Naive thymus-derived CD4-positive, alpha-beta T cell (primary cell): Measurements from ENCODE around the gene DEFB112. TPM values are rescaled to one million over a fixed set of nuclear protein-coding genes. Genes with fewer than 3 reads are reported as not detected.

Experiments used
- ATAC-seq: fragments of 150-1000 bp; cut with Tn5 transposase; 2 replicates; pipeline ENCODE4 v1.10.0; 2021; ENCODE audit warnings: mild to moderate bottlenecking, moderate library complexity
- CTCF ChIA-PET: fragments of 350-600 bp; sonication (Branson Sonifier 250); formaldehyde crosslinking; loops from one replicate; lab custom pipeline; 2021; ENCODE audit warnings: antibody characterized with exemption; lab: Charles Lee
- POLR2A ChIA-PET: fragments of 350-600 bp; sonication (Branson Sonifier 250); formaldehyde crosslinking; loops from one replicate; lab custom pipeline; 2021; ENCODE audit warnings: antibody characterized with exemption, inconsistent platforms; lab: Charles Lee
- DNase-seq, 9 donors: peaks; one replicate each; pipeline versions ENCODE4 v3.0.0 to v3.0.0-alpha.2; 2020 to 2022; ENCODE audit warnings: mixed read lengths in 1 of 9
- H3K27ac ChIP-seq: one replicate; pipeline ENCODE4 v1.7.0; 2013; ENCODE audit warnings: mild to moderate bottlenecking, low read depth, low read length, moderate library complexity
- H3K27me3 ChIP-seq, 2 donors: one replicate each; pipeline ENCODE4 v1.7.0; 2013; ENCODE audit warnings: low read length in 2 of 2, mild to moderate bottlenecking in 2 of 2, moderate library complexity in 2 of 2; ENCODE audit not compliant: control insufficient read depth in 2 of 2, insufficient read depth in 2 of 2
- H3K36me3 ChIP-seq, 3 experiments: 1 replicate in 2 of 3; 2 replicates in 1 of 3; pipeline ENCODE4 v1.7.0; 2013; ENCODE audit warnings: low read length in 3 of 3, mild to moderate bottlenecking in 3 of 3, moderate library complexity in 1 of 3; ENCODE audit not compliant: insufficient read depth in 3 of 3, control insufficient read depth in 2 of 3
- H3K4me1 ChIP-seq, 2 donors: one replicate each; pipeline ENCODE4 v1.7.0; 2013; ENCODE audit warnings: low read length in 2 of 2, mild to moderate bottlenecking in 2 of 2, moderate library complexity in 1 of 2; ENCODE audit not compliant: control insufficient read depth in 2 of 2, insufficient read depth in 2 of 2
- H3K4me3 ChIP-seq: 2 replicates; pipeline ENCODE4 v1.7.0; 2013; ENCODE audit warnings: mild to moderate bottlenecking, low read length
- H3K9me3 ChIP-seq, 3 experiments: 1 replicate in 2 of 3; 2 replicates in 1 of 3; pipeline ENCODE4 v1.7.0; 2013; ENCODE audit warnings: low read length in 3 of 3; ENCODE audit not compliant: control insufficient read depth in 2 of 3
- H3K27ac Mint-ChIP-seq, 9 donors: one replicate each; pipeline ENCODE4 v1.8.0; 2020 to 2022; ENCODE audit warnings: mixed read lengths in 9 of 9, mild to moderate bottlenecking in 8 of 9, moderate library complexity in 5 of 9, inconsistent platforms in 2 of 9
- H3K27me3 Mint-ChIP-seq, 5 donors: one replicate each; pipeline ENCODE4 v1.8.0; 2021 to 2022; ENCODE audit warnings: mixed read lengths in 5 of 5, mild to moderate bottlenecking in 1 of 5
- H3K36me3 Mint-ChIP-seq, 5 donors: one replicate each; pipeline ENCODE4 v1.8.0; 2020 to 2022; ENCODE audit warnings: mixed read lengths in 5 of 5, mild to moderate bottlenecking in 3 of 5, inconsistent platforms in 1 of 5
- H3K4me1 Mint-ChIP-seq, 7 donors: one replicate each; pipeline ENCODE4 v1.8.0; 2020 to 2022; ENCODE audit warnings: mixed read lengths in 7 of 7, mild to moderate bottlenecking in 3 of 7, inconsistent platforms in 1 of 7
- H3K4me3 Mint-ChIP-seq, 10 donors: one replicate each; pipeline ENCODE4 v1.8.0; 2020 to 2022; ENCODE audit warnings: mild to moderate bottlenecking in 10 of 10, mixed read lengths in 10 of 10, moderate library complexity in 6 of 10, inconsistent platforms in 2 of 10
- H3K9me3 Mint-ChIP-seq, 11 donors: one replicate each; pipeline ENCODE4 v1.8.0; 2020 to 2022; ENCODE audit warnings: mixed read lengths in 11 of 11, mild to moderate bottlenecking in 4 of 11, inconsistent platforms in 1 of 11, moderate library complexity in 1 of 11
- intact Hi-C, 2 donors: fragments of 100-400 bp; cut with micrococcal nuclease; formaldehyde crosslinking; loops; one replicate each; pipeline ENCODE4 v1.15.1; 2023
- polyA plus RNA-seq, 2 donors: library from polyadenylated mRNA; unstranded; fragments of 300-500 nt; fragmentation: Illumina TruSeq; gene quantifications; one replicate each; pipeline ENCODE4 v1.2.3, GENCODE V29; 2021
- total RNA-seq, 6 experiments: library from RNA in 5 of 6; stranded (reverse) in 5 of 6; gene quantifications; 1 replicate in 5 of 6; 2 replicates in 1 of 6; pipeline ENCODE4 v1.2.3 and lab custom pipeline; 2021 to 2026

DEFB112 gene
- total and polyA plus RNA-seq, 7 experiments from 2014 or later, result not detected

DNA sequence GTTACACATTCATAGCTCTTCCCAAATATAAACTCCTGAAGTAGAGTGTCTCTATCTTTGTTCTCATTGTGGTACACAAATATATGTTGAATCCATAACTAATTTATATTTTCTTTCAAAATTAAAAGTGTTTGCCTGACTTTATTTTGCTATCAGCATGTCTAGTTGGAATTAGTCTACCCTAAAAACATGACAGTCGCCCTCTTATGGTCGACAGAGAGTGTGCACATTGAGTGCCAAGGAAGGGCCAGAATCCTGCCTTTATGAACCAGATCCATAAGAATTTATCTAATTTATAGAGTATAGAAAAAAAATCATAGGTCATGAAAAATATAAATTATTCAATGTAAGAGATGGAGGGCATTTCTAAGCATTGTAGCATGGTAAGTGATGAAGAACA, 12.3 kb upstream of the DEFB112 start:
- POLR2A ChIA-PET, result no interaction called here
- Mint-ChIP-seq H3K9me3 (peaks cover 0 to 19% (median 2%) of the 10 kb centered on the region in 11 donors), H3K27me3 (no peaks in the 10 kb centered on the region), H3K4me3 (no peak overlapping the region), H3K36me3 (no peaks in the 10 kb centered on the region), H3K4me1 (no peaks in the 10 kb centered on the region), H3K27ac (no peak overlapping the region)
- Histone ChIP-seq H3K27me3 (no peaks in the 10 kb centered on the region), H3K36me3 (no peaks in the 10 kb centered on the region), H3K27ac (no peak overlapping the region), H3K4me1 (no peaks in the 10 kb centered on the region), H3K9me3 (no peaks in the 10 kb centered on the region), H3K4me3 (no peak overlapping the region)
- no peak for DNase-seq
- CTCF ChIA-PET, result no interaction called here
- intact Hi-C loops, result no loop called here
- ATAC-seq, result no peak

DNA sequence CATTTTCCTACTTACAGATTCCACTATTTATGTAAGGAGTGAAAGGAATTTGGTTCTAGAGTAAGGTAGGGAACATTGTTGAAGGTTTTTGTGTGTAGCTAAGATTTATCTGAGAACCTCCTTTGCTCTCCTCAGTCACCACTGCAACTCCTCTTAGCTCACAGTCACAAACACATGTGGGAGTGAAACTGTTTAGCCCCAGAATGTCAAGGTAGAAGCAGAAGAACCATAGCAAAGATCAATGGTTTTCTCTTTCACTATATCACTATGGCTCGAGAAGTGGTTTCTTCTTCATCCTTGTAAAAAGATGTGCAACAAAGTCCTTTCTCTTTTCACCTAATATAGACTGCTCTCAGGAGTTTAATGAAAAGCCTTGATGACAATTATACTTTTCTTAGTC, 6.5 kb upstream of the DEFB112 start:
- Mint-ChIP-seq H3K36me3 (no peaks in the 10 kb centered on the region), H3K27me3 (no peaks in the 10 kb centered on the region), H3K9me3 (peaks cover 0 to 6% (median 0%) of the 10 kb centered on the region in 11 donors), H3K4me1 (no peaks in the 10 kb centered on the region), H3K27ac (no peak overlapping the region), H3K4me3 (no peak overlapping the region)
- no peaks in the 10 kb centered on the region for H3K27me3 ChIP-seq
- no peak overlapping the region for H3K4me3 ChIP-seq
- H3K4me1 ChIP-seq, result no peaks in the 10 kb centered on the region
- intact Hi-C loops, result no loop called here
- ChIA-PET POLR2A (no interaction called here), CTCF (no interaction called here)
- no peak overlapping the region for H3K27ac ChIP-seq
- no peak for ATAC-seq
- no peaks in the 10 kb centered on the region for H3K9me3 ChIP-seq
- DNase-seq, result no peak
- no peaks in the 10 kb centered on the region for H3K36me3 ChIP-seq

DNA sequence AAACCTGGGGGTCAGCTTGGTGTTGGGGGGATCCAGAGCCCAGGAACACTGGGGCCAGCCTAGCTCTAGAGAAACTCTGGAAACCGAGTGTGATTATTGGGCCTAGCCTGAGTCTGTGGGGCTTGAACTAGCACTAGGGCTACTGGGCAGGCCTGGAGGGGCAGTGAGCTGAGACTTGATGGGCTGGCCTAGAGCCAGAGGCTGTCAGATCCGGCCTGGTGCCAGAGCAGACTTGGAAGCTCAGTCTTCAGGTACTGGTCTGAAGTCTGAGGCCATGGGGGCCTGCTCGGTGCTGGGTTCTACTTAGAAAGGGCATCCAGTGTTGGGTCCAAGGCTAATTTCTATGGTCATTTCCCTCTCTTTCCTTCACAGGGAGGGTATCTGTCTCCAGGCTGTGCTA, 2.7 kb downstream of the DEFB112 start:
- ATAC-seq, result no peak
- Mint-ChIP-seq H3K4me3 (no peak overlapping the region), H3K27me3 (no peaks in the 10 kb centered on the region), H3K27ac (no peak overlapping the region), H3K9me3 (no peaks in the 10 kb centered on the region), H3K4me1 (no peaks in the 10 kb centered on the region), H3K36me3 (no peaks in the 10 kb centered on the region)
- no peak for DNase-seq
- intact Hi-C loops, result no loop called here
- CTCF ChIA-PET, result no interaction called here
- H3K4me1 ChIP-seq, result no peaks in the 10 kb centered on the region
- H3K27ac ChIP-seq, result no peak overlapping the region
- no peak overlapping the region for H3K4me3 ChIP-seq
- no peaks in the 10 kb centered on the region for H3K9me3 ChIP-seq
- H3K36me3 ChIP-seq, result no peaks in the 10 kb centered on the region
- H3K27me3 ChIP-seq, result no peaks in the 10 kb centered on the region
- POLR2A ChIA-PET, result no interaction called here

DNA sequence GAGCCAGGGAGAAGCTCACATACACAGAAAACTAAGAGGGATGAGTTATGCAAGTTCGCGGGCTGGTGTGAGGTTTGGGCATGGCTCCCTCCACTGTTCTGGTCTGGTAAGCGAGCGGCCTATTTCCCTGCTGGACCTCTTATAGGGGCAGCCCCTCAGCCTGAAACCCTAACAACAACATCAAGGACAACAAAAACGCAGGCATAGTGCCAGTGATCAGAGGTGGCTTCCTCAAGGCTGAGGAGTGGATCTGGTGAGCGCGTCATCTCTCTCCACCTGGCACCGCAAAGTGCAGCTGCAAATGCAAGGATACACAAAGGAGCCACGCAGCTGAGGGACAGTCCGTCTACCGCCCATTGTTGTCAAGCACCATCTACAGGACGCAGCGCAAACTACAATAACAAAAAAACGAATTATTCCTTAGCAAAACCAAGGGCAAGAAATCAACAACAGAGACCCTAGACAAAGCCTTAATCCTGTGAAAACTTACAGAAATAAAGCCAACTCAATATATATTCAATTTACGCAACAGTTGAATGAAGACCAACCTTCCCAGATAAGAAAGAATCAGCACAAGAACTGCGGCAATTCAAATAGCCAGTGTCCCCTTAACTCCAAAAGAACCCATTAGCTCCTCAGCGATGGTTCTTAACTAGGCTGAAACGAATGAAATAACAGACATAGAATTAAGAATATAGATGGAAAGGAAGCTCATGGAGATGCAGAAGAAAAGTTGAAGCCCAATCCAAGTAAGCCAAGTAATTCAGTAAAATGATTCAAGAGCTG, 18.8 kb downstream of the DEFB112 start:
- ATAC-seq (no peak), DNase-seq (no peak)
- H3K36me3 ChIP-seq, result no peaks in the 10 kb centered on the region
- no peak overlapping the region for H3K4me3 Mint-ChIP-seq
- ChIA-PET POLR2A (no interaction called here), CTCF (no interaction called here)
- no peaks in the 10 kb centered on the region for H3K27me3 Mint-ChIP-seq
- peaks cover 0 to 4% (median 0%) of the 10 kb centered on the region in 5 donors for H3K36me3 Mint-ChIP-seq
- H3K4me3 ChIP-seq, result no peak overlapping the region
- intact Hi-C loops, result no loop called here
- no peak overlapping the region for H3K27ac Mint-ChIP-seq
- H3K9me3 ChIP-seq, result no peaks in the 10 kb centered on the region
- H3K4me1 ChIP-seq, result no peaks in the 10 kb centered on the region
- no peak overlapping the region for H3K27ac ChIP-seq
- peaks cover 0 to 31% (median 3%) of the 10 kb centered on the region in 11 donors for H3K9me3 Mint-ChIP-seq
- H3K27me3 ChIP-seq, result no peaks in the 10 kb centered on the region
- H3K4me1 Mint-ChIP-seq, result no peaks in the 10 kb centered on the region

DNA sequence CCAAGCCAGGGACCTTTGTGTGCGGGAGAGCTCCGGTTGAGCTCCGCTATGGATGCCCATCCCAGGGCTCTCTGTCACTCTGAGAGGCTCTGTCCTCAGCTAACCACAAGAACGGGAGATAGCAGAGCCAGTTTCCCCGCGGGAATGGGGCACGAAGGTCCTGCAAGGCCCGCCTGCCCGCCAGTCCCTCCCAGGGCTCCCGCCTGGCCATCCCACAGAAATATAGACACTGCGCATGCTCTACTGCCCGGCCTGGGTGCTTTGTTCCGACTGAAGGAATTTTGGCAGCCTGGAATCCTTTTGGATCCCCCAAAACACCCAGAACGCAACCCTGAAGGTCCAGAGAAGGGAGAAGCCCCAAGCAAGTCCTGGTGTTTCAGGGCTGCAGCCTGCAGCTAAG, 19.4 kb downstream of the DEFB112 start:
- Mint-ChIP-seq H3K36me3 (peaks cover 0 to 4% (median 0%) of the 10 kb centered on the region in 5 donors), H3K27ac (no peak overlapping the region), H3K4me1 (no peaks in the 10 kb centered on the region), H3K27me3 (no peaks in the 10 kb centered on the region), H3K4me3 (no peak overlapping the region), H3K9me3 (peaks cover 0 to 38% (median 3%) of the 10 kb centered on the region in 11 donors)
- ChIA-PET CTCF (no interaction called here), POLR2A (no interaction called here)
- Histone ChIP-seq H3K27ac (no peak overlapping the region), H3K4me1 (no peaks in the 10 kb centered on the region), H3K4me3 (no peak overlapping the region), H3K36me3 (no peaks in the 10 kb centered on the region), H3K27me3 (no peaks in the 10 kb centered on the region), H3K9me3 (no peaks in the 10 kb centered on the region)
- DNase-seq (no peak), ATAC-seq (no peak)
- intact Hi-C loops, result no loop called here

DNA sequence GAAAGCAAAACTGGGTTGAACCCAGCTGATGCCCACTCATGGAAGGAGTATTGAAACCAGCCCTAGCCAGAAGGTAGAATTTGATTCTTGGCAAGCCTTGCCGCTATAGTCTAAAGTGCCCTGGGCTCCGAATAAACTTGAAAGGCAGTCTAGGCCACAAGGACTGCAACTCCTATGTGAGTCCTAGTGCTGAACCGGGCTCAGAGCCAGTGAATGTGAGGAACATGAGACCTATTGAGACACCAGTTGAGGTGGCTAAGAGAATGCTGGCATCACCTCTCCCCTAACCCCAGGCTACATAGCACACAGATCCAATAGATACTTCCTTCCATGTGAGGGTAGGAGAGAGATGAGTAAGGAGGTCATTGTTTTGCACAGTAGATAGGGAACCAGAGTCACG, 24.5 kb downstream of the DEFB112 start:
- POLR2A ChIA-PET, result no interaction called here
- H3K27me3 Mint-ChIP-seq, result no peaks in the 10 kb centered on the region

DNA sequence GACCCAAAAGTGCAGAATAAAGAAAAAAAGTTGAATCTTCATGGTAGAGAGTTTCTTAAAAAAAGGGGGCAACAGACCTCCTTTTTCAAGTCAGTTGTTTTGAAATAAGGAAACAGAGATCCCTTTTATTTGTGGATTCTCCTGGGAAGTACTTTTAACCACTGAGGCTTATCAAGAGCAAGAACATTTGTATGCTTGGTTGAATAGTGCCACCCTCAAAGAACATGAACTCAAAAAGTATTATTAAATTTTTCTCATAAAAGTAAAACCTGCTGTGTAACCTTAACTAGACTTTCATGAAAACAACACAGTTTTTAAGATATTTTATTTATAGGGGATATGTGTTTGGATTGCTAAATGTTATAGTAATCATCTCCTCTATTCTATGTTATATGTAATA, 27.8 kb downstream of the DEFB112 start, which contains the start of gene DEFB110:
TSS of gene DEFB110 (minus strand) at position 101 of the 400 bp plus-strand sequence. CDS start at position 42, 59 bp downstream.
- DNase-seq, result no peak
- Histone ChIP-seq H3K4me1 (no peaks in the 10 kb centered on the region), H3K27me3 (peaks cover 0 to 3% of the 10 kb centered on the region in 2 donors), H3K4me3 (no peak within 1 kb of the TSS), H3K9me3 (no peaks in the 10 kb centered on the region), H3K36me3 (no peaks in the 10 kb centered on the region), H3K27ac (no peak within 1 kb of the TSS)
- H3K27ac Mint-ChIP-seq, result no peak within 1 kb of the TSS
- H3K27me3 Mint-ChIP-seq, result no peaks in the 10 kb centered on the region
- H3K9me3 Mint-ChIP-seq, result peaks cover 0 to 16% (median 0%) of the 10 kb centered on the region in 11 donors
- ChIA-PET POLR2A (no interaction called here), CTCF (no interaction called here)
- ATAC-seq, result no peak
- intact Hi-C loops, result no loop called here
- H3K4me3 Mint-ChIP-seq, result no peak within 1 kb of the TSS
- H3K36me3 Mint-ChIP-seq, result no peaks in the 10 kb centered on the region
- no peaks in the 10 kb centered on the region for H3K4me1 Mint-ChIP-seq

More for the DNA sequence above, 24.5 kb downstream of the DEFB112 start:
- intact Hi-C loops, result no loop called here
- Histone ChIP-seq H3K9me3 (no peaks in the 10 kb centered on the region), H3K27me3 (peaks cover 0 to 3% of the 10 kb centered on the region in 2 donors), H3K27ac (no peak overlapping the region), H3K4me1 (no peaks in the 10 kb centered on the region), H3K36me3 (no peaks in the 10 kb centered on the region), H3K4me3 (no peak overlapping the region)
- no peak overlapping the region for H3K4me3 Mint-ChIP-seq
- ATAC-seq (no peak), DNase-seq (no peak)
- no peak overlapping the region for H3K27ac Mint-ChIP-seq
- peaks cover 0 to 28% (median 0%) of the 10 kb centered on the region in 11 donors for H3K9me3 Mint-ChIP-seq
- H3K4me1 Mint-ChIP-seq, result no peaks in the 10 kb centered on the region
- CTCF ChIA-PET, result no interaction called here
- H3K36me3 Mint-ChIP-seq, result no peaks in the 10 kb centered on the region
